H1 (cell line): ENCODE measurements around the gene CD81. TPM values are rescaled to one million over a fixed set of nuclear protein-coding genes. Genes with fewer than 3 reads are reported as not detected.

Experiments used
- CTCF ChIA-PET: fragments of 300-600 bp; sonication (Branson Sonifier 250); formaldehyde crosslinking; loops from one replicate; lab custom pipeline; 2021; ENCODE audit not compliant: partially characterized antibody; lab: Charles Lee
- POLR2A ChIA-PET: fragments of 300-600 bp; sonication (Branson Sonifier 250); formaldehyde crosslinking; loops from one replicate; lab custom pipeline; 2021; ENCODE audit warnings: inconsistent platforms; ENCODE audit not compliant: partially characterized antibody; lab: Charles Lee
- DNase-seq, 2 experiments: peaks; one replicate each; pipeline versions ENCODE4 v3.0.0 to v3.0.0-alpha.2; 2010 to 2022; ENCODE audit warnings: low spot score in 2 of 2, low read depth in 1 of 2, mixed read lengths in 1 of 2
- FAIRE-seq: peaks from 2 replicates; lab custom pipeline; 2011; peaks lifted over from hg19 to GRCh38; lab: Jason Lieb, UNC
- H2AFZ ChIP-seq: 2 replicates; pipeline ENCODE4 v1.8.1; 2012; ENCODE audit warnings: low read length, inconsistent platforms
- H2AK5ac ChIP-seq: 2 replicates; pipeline ENCODE4 v1.6.1; 2013; ENCODE audit warnings: low read depth, low read length
- H2BK120ac ChIP-seq: replicated peaks from 2 replicates; pipeline ENCODE3; 2013; ENCODE audit warnings: low read depth, low read length, inconsistent platforms
- H2BK12ac ChIP-seq: 2 replicates; pipeline ENCODE4 v1.6.1; 2013; ENCODE audit warnings: low read depth, low read length
- H2BK15ac ChIP-seq: 2 replicates; pipeline ENCODE4 v1.6.1; 2013; ENCODE audit warnings: low read length
- H2BK20ac ChIP-seq: 2 replicates; pipeline ENCODE4 v1.6.1; 2013; ENCODE audit warnings: low read length
- H2BK5ac ChIP-seq: 2 replicates; pipeline ENCODE4 v1.6.1; 2013; ENCODE audit warnings: low read depth, low read length
- H3K14ac ChIP-seq: 2 replicates; pipeline ENCODE4 v1.6.1; 2013; ENCODE audit warnings: inconsistent platforms; ENCODE audit not compliant: insufficient read length
- H3K18ac ChIP-seq: 2 replicates; pipeline ENCODE4 v1.6.1; 2013; ENCODE audit warnings: low read length; ENCODE audit errors: extremely low read depth
- H3K23ac ChIP-seq: 2 replicates; pipeline ENCODE4 v1.6.1; 2013; ENCODE audit warnings: inconsistent platforms; ENCODE audit not compliant: insufficient read length
- H3K23me2 ChIP-seq: 2 replicates; pipeline ENCODE4 v1.6.1; 2013; ENCODE audit warnings: low read depth, low read length
- H3K27ac ChIP-seq: 2 replicates; pipeline ENCODE4 v1.6.1; 2011; ENCODE audit warnings: low read depth, low read length, inconsistent platforms
- H3K27me3 ChIP-seq, 4 experiments: replicated peaks in 1 of 4; 1 replicate in 1 of 4; 2 replicates in 3 of 4; pipeline versions ENCODE4 v1.6.1 to v1.8.1; 2011 to 2013; ENCODE audit warnings: low read length in 3 of 4, mild to moderate bottlenecking in 3 of 4, inconsistent platforms in 2 of 4, mixed read lengths in 2 of 4, moderate library complexity in 1 of 4; ENCODE audit not compliant: control insufficient read depth in 3 of 4, insufficient read depth in 3 of 4; ENCODE audit errors: extremely low read depth in 1 of 4
- H3K36me3 ChIP-seq, 4 experiments: 2 replicates each; pipeline versions ENCODE4 v1.6.1 to v1.8.1; 2011 to 2013; ENCODE audit warnings: mild to moderate bottlenecking in 4 of 4, low read length in 3 of 4, moderate library complexity in 2 of 4, control low read depth in 1 of 4, inconsistent platforms in 1 of 4; ENCODE audit not compliant: insufficient read depth in 4 of 4, control insufficient read depth in 2 of 4
- H3K4ac ChIP-seq: replicated peaks from 2 replicates; pipeline ENCODE3; 2013; ENCODE audit warnings: low read length, low read depth, mixed read lengths, inconsistent platforms; ENCODE audit not compliant: insufficient read length
- H3K4me1 ChIP-seq, 4 experiments: replicated peaks in 1 of 4; 1 replicate in 1 of 4; 2 replicates in 3 of 4; pipeline versions ENCODE4 v1.6.1 to v1.8.1; 2011 to 2013; ENCODE audit warnings: low read length in 3 of 4, inconsistent platforms in 2 of 4, mixed read lengths in 1 of 4; ENCODE audit not compliant: insufficient read depth in 4 of 4, control insufficient read depth in 3 of 4
- H3K4me2 ChIP-seq, 2 experiments: 2 replicates each; pipeline versions ENCODE4 v1.6.1 to v1.8.1; 2011 to 2013; ENCODE audit warnings: low read depth in 2 of 2, low read length in 2 of 2, control low read depth in 1 of 2, inconsistent platforms in 1 of 2, mild to moderate bottlenecking in 1 of 2; ENCODE audit not compliant: insufficient read depth in 1 of 2
- H3K4me3 ChIP-seq, 4 experiments: fragments of 200-600, 300-600 bp in 1 of 4; sonication (generic), shearing (Covaris generic), sonication (Bioruptor Twin) in 1 of 4; 2 replicates each; pipeline versions ENCODE4 v1.5.1 to v1.8.1; 2011 to 2016; ENCODE audit warnings: low read length in 4 of 4, low read depth in 3 of 4, control low read depth in 2 of 4, inconsistent platforms in 2 of 4, mild to moderate bottlenecking in 2 of 4, mixed read lengths in 1 of 4, moderate library complexity in 1 of 4; ENCODE audit not compliant: insufficient read depth in 2 of 4; ENCODE audit errors: extremely low read depth in 1 of 4
- H3K56ac ChIP-seq: replicated peaks from 2 replicates; pipeline ENCODE3; 2013; ENCODE audit warnings: low read depth, mild to moderate bottlenecking, mixed read lengths, low read length, inconsistent platforms; ENCODE audit not compliant: insufficient read length
- H3K79me1 ChIP-seq: 2 replicates; pipeline ENCODE4 v1.6.1; 2013; ENCODE audit warnings: low read depth, low read length, control low read depth
- H3K79me2 ChIP-seq, 2 experiments: 2 replicates each; pipeline versions ENCODE4 v1.6.1 to v1.8.1; 2012 to 2013; ENCODE audit warnings: low read length in 2 of 2, mild to moderate bottlenecking in 2 of 2, inconsistent platforms in 1 of 2; ENCODE audit not compliant: insufficient read depth in 2 of 2, control insufficient read depth in 1 of 2
- H3K9ac ChIP-seq, 4 experiments: replicated peaks in 1 of 4; 1 replicate in 1 of 4; 2 replicates in 3 of 4; pipeline versions ENCODE4 v1.6.1 to v1.8.1; 2011 to 2013; ENCODE audit warnings: low read depth in 3 of 4, low read length in 3 of 4, control low read depth in 2 of 4, mild to moderate bottlenecking in 2 of 4, moderate library complexity in 2 of 4, inconsistent platforms in 1 of 4; ENCODE audit errors: extremely low read depth in 1 of 4
- H3K9me3 ChIP-seq, 2 experiments: 2 replicates each; pipeline versions ENCODE4 v1.6.1 to v1.8.1; 2012 to 2013; ENCODE audit warnings: mild to moderate bottlenecking in 2 of 2, moderate library complexity in 2 of 2, control low read depth in 1 of 2, inconsistent platforms in 1 of 2, low read depth in 1 of 2, low read length in 1 of 2, mixed read lengths in 1 of 2; ENCODE audit not compliant: insufficient read depth in 2 of 2
- H4K20me1 ChIP-seq, 2 experiments: replicated peaks in 1 of 2; 2 replicates each; pipeline versions ENCODE3 to v1.8.1; 2011 to 2013; ENCODE audit warnings: inconsistent platforms in 2 of 2, low read length in 2 of 2, mild to moderate bottlenecking in 1 of 2; ENCODE audit not compliant: insufficient read depth in 2 of 2, control insufficient read depth in 1 of 2
- H4K5ac ChIP-seq: 2 replicates; pipeline ENCODE4 v1.6.1; 2013; ENCODE audit warnings: low read length, low read depth, mixed read lengths, inconsistent platforms; ENCODE audit not compliant: insufficient read length
- H4K8ac ChIP-seq: 2 replicates; pipeline ENCODE4 v1.8.0; 2013; ENCODE audit warnings: mild to moderate bottlenecking, moderate library complexity, low read length, inconsistent platforms; ENCODE audit not compliant: insufficient read depth; ENCODE audit errors: extremely low read depth
- H4K91ac ChIP-seq: replicated peaks from 2 replicates; pipeline ENCODE3; 2013; ENCODE audit warnings: low read length, mixed read lengths, inconsistent platforms; ENCODE audit not compliant: insufficient read length
- BCL11A ChIP-seq, 2 experiments: IDR thresholded peaks; one replicate each; pipeline ENCODE4 v1.6.1; 2011; ENCODE audit warnings: low read depth in 2 of 2, low read length in 2 of 2, mild to moderate bottlenecking in 2 of 2
- CBX5 ChIP-seq: fragments of 300-800, 300-1000 bp; sonication (generic); IDR thresholded peaks from 2 replicates; pipeline ENCODE4 v1.7.1; 2016; ENCODE audit warnings: antibody characterized with exemption, low read length, low read depth
- CREB1 ChIP-seq: IDR thresholded peaks from 2 replicates; pipeline ENCODE4 v1.6.1; 2012; ENCODE audit warnings: inconsistent platforms
- RFX5 ChIP-seq: IDR thresholded peaks from 2 replicates; pipeline ENCODE4 v1.6.1; 2011; ENCODE audit warnings: low read depth, low read length, improper control_type of control experiment, borderline replicate concordance
- SRF ChIP-seq: IDR thresholded peaks from 2 replicates; pipeline ENCODE4 v1.6.1; 2011; ENCODE audit warnings: mild to moderate bottlenecking, low read depth, low read length, moderate library complexity
- TBP ChIP-seq: IDR thresholded peaks from 2 replicates; pipeline ENCODE4 v1.6.1; 2011; ENCODE audit warnings: low read depth, low read length, improper control_type of control experiment
- TEAD4 ChIP-seq: IDR thresholded peaks from 2 replicates; pipeline ENCODE4 v1.6.1; 2012; ENCODE audit warnings: low read depth, low read length, inconsistent platforms, mixed read lengths
- WGBS, 2 experiments: shearing (Covaris generic) in 1 of 2; methylation state at CpG; one replicate each; pipeline versions ENCODE4 v1.1.6 to v1.1.7; 2013 to 2015; ENCODE audit warnings: low lambda C conversion rate in 2 of 2, mixed read lengths in 2 of 2, inconsistent platforms in 1 of 2, low coverage in 1 of 2, missing lambda C conversion rate in 1 of 2; ENCODE audit not compliant: insufficient replicate concordance in 2 of 2, insufficient coverage in 1 of 2, insufficient read length in 1 of 2; ENCODE audit errors: extremely low coverage in 1 of 2, missing lambda C conversion rate in 1 of 2; 5-methylcytosine and 5-hydroxymethylcytosine counted together
- polyA plus RNA-seq, 7 experiments: library from polyadenylated mRNA; depleted of rRNA in 3 of 7; stranded (reverse) in 5 of 7; unstranded in 2 of 7; fragments of >200 nt in 5 of 7; fragments of 200-250 nt in 2 of 7; gene quantifications; 1 replicate in 5 of 7; 2 replicates in 1 of 7; 4 replicates in 1 of 7; pipeline versions ENCODE4 v1.2.1 to v1.2.3, GENCODE V29; 2011 to 2013; ENCODE audit warnings: missing spikeins in 2 of 7, mixed read lengths in 2 of 7
- total RNA-seq: library from RNA; stranded (reverse); fragmentation: NEBNext Ultra II Directional; extraction: Animal tissue kit (Norgen Biotek cat#: 25700); gene quantifications from 2 replicates; pipeline ENCODE4 v1.2.1, GENCODE V29; 2021

Gene CD81
- total and polyA plus RNA-seq, 2 of the 8 experiments (the other 6 are each of a cell fraction or from before 2014, with no cell fraction given), result 238 to 309 TPM

GRCh38 chr11:2421996-2422395 is 44.9 kb downstream of the CD81 start:
- no peak overlapping the region for H3K14ac ChIP-seq
- no peak overlapping the region for H2AFZ ChIP-seq
- peaks cover 0 to 5% (median under 1%) of the 10 kb centered on the region in 4 experiments; a peak in 2 of 7 replicates for H3K4me1 ChIP-seq
- no peaks in the 10 kb centered on the region for H3K23me2 ChIP-seq
- no peak overlapping the region for H2BK12ac ChIP-seq
- H4K5ac ChIP-seq, result no peak overlapping the region
- H3K9ac ChIP-seq, result no peak overlapping the region
- no peak overlapping the region for H4K91ac ChIP-seq
- H3K18ac ChIP-seq, result no peak overlapping the region
- H4K20me1 ChIP-seq, result no peaks in the 10 kb centered on the region
- no peak overlapping the region for H3K23ac ChIP-seq
- no peak for DNase-seq
- no peaks in the 10 kb centered on the region for H3K9me3 ChIP-seq
- no peak overlapping the region for H3K27ac ChIP-seq
- H2BK5ac ChIP-seq, result no peak overlapping the region
- no peak overlapping the region for H2BK15ac ChIP-seq
- no peak overlapping the region for H2AK5ac ChIP-seq
- peaks cover 0 to 6% (median 0%) of the 10 kb centered on the region in 4 experiments; a peak in 2 of 7 replicates for H3K27me3 ChIP-seq
- CTCF ChIA-PET, result interaction anchor here (0.6 to 11.5 kb wide), 15 partner anchors 18 to 466 kb away, joined by 3 to 359 read pairs (median 8); partner anchors contain the start of genes C11orf21, TSPAN32 and TSSC4
- H3K79me1 ChIP-seq, result no peaks in the 10 kb centered on the region
- H4K8ac ChIP-seq, result no peak overlapping the region
- H2BK20ac ChIP-seq, result no peak overlapping the region
- H3K36me3 ChIP-seq, result no peaks in the 10 kb centered on the region
- TF ChIP-seq CREB1 (no peak), BCL11A (IDR thresholded peaks at IDR 0.05; ENCODE audit: low read depth in 2 of 2, low read length in 2 of 2) (no peak), TBP (no peak), RFX5 (no peak), CBX5 (no peak), SRF (no peak), TEAD4 (no peak)
- no peak overlapping the region for H3K56ac ChIP-seq
- no peak overlapping the region for H2BK120ac ChIP-seq
- no peaks in the 10 kb centered on the region for H3K79me2 ChIP-seq
- no peak for FAIRE-seq
- 96% methylated on average over 9 of the region's 17 CpGs; no CpG with 5 or more reads in 1 of the 2 experiments for WGBS, 2 experiments
- H3K4me3 ChIP-seq, result no peak overlapping the region
- no peak overlapping the region for H3K4ac ChIP-seq
- H3K4me2 ChIP-seq, result no peak overlapping the region
- POLR2A ChIA-PET, result interaction anchor here (1.7 kb wide), 1 partner anchor 109 kb away, joined by 5 read pairs; no protein-coding TSS in a partner anchor
